DND-41 (cell line): ENCODE results near the gene ZNF813.

Experiments used
- EZH2 ChIP-seq: IDR thresholded peaks from 3 replicates; pipeline ENCODE4 v1.6.1; 2012; ENCODE audit warnings: borderline replicate concordance, low read depth, mild to moderate bottlenecking, moderate library complexity, low read length, inconsistent platforms; ENCODE audit not compliant: severe bottlenecking
- TF ChIP-seq, protein P1 (sequence below): IDR thresholded peaks from 2 replicates; pipeline ENCODE4 v1.5.1; 2012; ENCODE audit warnings: borderline replicate concordance, low read length, moderate library complexity, mild to moderate bottlenecking; ENCODE audit not compliant: poor library complexity, severe bottlenecking; ENCODE audit errors: extremely low read depth

DNA sequence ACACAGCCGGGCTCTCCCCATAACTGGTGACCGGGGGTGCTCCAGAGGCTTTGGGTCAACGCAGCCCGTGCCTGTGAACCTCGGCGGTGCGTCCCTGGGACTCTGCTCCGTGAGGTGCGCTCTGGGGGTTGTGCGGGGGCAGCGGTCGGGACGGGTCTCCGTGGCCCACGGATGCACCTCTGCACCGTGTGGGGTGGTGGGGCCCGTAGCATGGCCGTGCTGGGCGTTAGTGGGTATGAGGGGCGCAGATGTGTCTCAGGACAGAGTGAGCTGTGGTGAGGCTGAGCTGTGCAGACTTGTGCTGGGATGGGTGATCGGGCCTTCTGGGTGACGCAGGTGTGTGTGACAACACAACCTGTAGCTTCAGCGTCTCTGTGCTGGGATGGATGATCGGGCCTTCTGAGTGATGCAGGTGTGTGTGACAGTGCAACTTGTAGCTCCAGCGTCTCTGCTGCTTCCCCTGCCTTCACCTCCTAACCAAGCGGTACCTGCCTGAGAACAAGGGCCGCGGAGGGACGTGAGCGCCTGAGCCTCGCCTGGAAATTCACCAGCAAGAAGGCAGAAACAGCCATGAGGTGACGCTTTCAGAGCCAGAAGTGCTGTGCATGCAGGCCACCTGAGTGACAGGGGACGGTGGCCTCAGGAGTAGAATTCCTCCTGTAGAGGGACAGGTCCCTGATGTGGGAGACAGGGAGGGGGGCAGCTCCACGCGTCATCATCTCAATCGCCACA is 71.0 kb downstream of the ZNF813 start:
- TF ChIP-seq, protein P1, sequence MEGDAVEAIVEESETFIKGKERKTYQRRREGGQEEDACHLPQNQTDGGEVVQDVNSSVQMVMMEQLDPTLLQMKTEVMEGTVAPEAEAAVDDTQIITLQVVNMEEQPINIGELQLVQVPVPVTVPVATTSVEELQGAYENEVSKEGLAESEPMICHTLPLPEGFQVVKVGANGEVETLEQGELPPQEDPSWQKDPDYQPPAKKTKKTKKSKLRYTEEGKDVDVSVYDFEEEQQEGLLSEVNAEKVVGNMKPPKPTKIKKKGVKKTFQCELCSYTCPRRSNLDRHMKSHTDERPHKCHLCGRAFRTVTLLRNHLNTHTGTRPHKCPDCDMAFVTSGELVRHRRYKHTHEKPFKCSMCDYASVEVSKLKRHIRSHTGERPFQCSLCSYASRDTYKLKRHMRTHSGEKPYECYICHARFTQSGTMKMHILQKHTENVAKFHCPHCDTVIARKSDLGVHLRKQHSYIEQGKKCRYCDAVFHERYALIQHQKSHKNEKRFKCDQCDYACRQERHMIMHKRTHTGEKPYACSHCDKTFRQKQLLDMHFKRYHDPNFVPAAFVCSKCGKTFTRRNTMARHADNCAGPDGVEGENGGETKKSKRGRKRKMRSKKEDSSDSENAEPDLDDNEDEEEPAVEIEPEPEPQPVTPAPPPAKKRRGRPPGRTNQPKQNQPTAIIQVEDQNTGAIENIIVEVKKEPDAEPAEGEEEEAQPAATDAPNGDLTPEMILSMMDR = no peak
- TF ChIP-seq EZH2 = no peak
